ENCODE measurements around the gene REXO4.
A peak's percentile ranks its signal among the peaks of the same experiment; 100 is the strongest.

The REXO4 gene

DNA sequence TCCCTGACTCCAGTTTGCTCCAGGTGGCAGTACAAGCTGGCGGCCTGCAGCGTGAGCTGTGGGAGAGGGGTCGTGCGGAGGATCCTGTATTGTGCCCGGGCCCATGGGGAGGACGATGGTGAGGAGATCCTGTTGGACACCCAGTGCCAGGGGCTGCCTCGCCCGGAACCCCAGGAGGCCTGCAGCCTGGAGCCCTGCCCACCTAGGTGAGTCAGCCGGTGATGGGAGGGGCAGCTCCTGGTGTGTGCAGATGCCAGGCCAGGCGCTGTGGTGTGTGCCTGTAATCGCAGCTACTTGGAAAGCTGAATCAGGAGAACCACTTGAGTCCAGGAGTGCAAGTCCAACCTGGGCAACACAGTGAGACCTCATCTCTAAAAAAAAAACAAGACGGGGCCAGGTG lies 31.9 kb upstream of the REXO4 start:
- DNase-seq, result no peak

DNA sequence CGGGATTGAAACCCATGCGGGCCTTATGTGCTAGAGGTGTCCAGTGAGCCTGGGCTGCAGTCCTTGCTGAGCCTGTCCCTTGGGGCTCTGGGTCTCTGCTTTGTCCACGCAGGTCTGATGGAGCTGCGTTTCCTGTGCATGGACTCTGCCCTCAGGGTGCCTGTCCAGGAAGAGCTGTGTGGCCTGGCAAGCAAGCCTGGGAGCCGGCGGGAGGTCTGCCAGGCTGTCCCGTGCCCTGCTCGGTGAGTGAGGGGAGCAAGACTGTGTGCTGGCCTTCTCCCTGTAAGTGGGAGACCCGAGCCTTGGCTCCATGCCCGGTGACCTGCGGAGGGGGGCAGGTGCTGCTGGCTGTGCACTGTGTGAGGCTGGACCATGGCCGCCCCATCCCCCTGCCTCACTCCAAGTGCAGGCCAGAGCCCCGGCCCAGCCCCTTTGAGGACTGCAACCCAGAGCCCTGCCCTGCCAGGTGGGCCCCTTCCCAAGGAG lies 30.7 kb upstream of the REXO4 start:
- no peak for DNase-seq

DNA sequence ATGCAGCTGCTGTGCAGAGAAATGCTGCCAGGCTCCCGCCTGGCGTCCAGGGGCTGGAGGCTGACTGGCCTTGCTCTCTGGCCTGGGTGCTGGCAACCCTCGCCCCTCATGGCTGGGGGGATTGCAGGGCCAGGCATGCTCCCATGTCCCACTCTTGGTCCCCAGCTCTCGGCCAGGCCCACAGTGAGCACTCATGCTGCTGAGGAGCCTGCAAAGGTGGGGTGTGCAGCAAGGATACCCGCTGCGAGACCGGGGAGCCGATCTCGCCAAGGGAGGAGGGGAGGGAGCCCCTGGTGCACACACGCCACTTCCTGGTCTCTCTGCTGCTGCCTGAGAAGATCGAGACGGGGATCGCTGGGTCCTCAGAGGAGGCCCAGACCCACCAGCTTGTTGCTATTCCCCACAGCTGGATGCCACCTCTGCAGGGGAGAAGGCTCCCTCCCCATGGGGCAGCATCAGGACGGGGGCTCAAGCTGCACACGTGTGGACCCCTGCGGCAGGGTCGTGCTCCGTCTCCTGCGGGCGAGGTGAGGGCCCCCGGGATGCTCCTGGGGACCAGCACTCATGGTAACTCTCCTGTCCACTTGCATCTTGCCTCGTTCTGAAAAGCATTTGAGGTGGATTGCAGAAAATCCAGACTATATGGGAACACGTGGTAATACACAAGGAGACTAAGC lies 27.6 kb upstream of the REXO4 start:
- DNase-seq, result no peak

DNA sequence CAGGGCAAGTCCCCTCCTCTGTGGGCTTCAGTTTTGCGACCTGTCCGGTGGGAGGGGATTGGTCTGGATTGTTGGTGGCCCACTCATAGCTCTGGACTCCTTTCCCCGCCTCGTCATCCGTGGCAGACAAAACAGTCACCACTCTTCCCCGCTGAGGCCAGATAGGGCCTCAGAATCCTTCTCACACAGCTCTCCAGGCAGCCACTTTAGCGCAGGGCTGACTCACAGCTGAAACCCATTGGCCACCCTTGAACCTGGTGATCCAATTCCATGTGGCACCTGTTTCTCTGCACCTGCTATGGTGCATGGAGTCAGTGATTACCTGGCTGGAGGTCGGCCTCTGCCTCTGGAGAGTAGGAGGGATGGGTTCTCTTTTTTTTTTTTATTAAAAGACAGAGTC lies 26.2 kb upstream of the REXO4 start:
- DNase-seq, result no peak

DNA sequence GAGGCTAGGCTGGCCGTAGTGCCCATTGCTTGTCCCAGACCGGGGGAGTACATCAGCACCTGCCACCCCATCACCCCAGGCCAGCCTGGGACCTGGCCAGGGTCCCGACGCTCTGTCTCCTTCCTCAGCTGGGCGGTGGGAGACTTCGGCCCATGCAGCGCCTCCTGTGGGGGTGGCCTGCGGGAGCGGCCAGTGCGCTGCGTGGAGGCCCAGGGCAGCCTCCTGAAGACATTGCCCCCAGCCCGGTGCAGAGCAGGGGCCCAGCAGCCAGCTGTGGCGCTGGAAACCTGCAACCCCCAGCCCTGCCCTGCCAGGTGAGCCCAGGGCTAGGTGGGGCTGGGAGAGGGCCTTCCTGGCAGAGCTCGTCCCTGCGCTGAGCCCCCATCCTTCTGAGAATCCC lies 25.4 kb upstream of the REXO4 start:
- no peak for DNase-seq

DNA sequence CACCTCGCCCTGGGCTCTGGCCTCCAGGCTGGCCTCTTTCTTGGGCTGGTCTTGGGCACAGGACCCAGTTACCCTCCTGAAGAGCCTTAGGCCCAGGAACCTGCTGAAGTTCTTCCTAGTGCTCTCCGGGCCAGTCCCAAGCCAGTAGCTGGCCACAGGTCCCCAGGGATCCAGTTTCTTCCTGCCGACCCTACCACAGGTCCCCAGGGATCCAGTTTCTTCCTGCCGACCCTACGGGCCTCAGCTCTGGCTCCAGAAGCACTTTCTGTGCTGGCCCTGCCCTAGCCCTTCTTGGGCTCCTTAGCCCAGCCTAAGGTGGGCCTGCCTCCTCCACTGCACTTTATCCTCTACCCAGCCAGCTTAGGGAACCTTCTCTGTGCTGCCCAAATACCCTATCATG lies 23.8 kb upstream of the REXO4 start:
- no peak for DNase-seq

DNA sequence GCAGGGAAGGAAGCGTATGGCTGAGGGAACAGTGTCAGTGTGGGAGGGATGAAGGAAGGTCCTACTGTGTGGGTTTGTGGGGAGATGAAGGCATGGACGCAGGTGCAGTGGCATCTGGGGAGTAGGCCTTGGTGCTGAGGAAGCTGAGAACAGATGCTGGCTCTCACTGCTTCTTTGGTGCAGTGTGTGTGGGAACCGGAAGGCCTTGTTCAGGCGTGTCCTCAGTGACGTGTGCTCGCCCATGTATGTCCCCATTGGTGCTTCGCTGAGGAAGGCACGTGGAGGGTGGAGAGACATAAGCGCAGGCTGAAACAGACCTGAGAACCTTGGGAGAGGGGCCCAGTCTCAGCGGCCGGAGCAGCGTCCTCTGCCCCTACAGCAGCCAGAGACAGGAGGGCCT lies 23.1 kb upstream of the REXO4 start:
- no peak for DNase-seq

DNA sequence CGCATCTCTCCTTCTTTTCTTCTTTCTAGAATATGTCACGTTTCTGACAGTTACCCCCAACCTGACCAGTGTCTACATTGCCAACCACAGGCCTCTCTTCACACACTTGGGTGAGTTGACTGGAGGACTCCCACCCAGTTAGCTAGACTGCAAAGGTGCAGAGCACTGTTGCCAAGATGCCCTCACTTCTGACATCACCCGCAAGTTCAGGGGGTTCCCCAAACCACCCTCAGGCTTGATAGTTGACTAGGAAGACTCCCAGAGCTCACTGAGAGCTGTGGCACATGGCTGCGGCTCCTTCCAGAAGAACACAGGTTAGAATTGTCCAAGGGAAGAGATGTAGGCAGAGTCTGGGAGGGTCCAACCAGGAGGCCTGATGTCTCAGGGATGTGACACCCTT lies 21.5 kb upstream of the REXO4 start:
- no peak for DNase-seq

DNA sequence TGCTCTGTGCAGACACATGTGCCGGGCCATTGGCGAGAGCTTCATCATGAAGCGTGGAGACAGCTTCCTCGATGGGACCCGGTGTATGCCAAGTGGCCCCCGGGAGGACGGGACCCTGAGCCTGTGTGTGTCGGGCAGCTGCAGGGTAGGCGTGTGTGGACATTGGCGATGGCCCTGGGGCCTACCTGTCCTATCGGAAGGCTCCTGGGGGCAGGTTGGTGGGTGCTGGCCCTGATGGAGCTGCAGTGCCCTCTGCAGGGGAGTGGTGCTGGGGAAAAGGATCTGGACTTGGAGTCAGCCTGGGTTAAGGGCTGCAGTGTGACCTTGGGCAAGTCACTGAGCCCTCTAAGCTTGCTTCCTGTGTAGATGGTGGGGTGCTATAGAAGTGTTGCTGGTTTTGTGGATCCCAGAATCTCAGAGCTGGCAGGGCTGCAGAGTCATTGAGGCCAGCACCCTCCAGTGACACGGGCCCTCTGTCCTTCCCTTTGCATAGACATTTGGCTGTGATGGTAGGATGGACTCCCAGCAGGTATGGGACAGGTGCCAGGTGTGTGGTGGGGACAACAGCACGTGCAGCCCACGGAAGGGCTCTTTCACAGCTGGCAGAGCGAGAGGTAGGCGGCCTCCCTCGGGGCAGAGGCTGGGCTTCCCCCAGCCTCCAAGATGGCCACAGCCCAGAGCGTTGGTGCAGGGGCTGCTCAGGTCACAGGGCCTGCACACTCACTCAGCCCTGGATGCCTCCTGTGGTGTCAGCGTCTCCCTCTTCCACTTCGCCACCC lies 20.1 kb upstream of the REXO4 start:
- no peak for DNase-seq

DNA sequence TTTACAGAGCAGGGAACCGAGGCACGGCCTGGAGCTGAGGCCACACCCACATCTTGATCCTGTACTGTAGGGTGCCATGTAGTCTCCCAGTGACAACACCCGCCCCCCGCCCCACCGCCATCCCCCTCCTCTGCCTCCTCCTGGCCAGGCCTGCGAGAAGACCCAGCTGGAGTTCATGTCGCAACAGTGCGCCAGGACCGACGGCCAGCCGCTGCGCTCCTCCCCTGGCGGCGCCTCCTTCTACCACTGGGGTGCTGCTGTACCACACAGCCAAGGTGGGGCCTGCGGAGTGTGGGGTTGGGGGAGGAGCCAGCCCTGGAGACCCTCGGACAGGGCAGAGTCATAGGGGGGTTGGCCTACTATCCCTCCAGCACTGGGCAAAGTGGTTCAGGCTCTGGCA lies 18.9 kb upstream of the REXO4 start:
- DNase-seq, result no peak

DNA sequence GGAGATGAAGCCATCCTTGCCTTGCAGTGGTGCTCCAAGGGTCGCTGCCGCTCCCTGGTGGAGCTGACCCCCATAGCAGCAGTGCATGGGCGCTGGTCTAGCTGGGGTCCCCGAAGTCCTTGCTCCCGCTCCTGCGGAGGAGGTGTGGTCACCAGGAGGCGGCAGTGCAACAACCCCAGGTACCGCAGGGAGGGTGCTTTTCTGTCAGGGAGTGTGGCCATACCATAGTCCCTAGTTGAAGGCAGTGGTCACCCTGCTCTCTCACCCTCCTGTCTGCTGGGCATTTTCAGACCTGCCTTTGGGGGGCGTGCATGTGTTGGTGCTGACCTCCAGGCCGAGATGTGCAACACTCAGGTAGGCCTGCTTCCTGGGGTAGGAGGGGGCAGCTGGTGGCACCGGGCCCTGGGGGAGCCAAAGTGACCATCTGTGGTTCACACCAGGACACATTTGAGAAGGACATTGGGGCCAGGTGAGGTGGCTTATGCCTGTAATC lies 15.6 kb upstream of the REXO4 start:
- no peak for DNase-seq

DNA sequence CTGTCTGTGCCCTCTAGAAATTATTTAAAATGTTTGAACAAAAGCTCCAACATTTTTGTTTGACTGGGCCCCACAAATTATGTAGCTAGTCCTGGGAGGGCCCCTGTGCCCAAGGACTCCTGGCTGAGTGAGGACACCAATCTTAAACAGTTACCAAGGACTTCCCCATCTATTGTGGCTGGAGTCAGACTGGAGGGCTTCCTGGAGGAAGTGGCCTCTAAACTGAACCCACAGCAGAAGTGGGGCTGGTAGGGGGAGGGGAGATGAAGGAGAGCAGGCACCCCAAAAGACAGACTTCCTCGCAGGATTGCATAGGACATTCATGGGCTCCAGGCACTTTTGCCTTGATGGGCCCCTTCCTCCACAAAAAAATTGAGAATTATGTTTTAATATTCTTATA lies 12.4 kb upstream of the REXO4 start:
- no peak for DNase-seq

DNA sequence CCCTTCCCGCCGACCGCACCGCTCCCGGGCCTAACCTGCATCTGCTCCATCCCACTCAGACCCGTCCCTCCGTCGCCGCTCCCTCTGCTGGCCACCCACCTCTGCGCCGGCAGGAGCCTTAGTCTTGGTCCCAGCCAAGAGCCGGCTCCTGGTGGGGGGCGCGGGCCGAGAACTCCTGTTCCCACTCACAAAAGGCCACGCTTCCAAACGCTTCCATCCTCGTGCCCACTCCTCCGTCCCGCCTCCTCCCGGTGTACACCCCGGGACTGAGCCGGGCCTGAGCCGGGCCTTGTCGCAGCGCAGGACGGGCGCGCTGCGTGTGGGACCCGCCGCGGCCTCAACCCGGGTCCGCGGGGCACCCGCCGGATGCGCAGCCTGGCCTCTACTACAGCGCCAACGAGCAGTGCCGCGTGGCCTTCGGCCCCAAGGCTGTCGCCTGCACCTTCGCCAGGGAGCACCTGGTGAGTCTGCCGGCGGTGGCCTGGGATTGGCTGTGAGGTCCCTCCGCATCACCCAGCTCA lies 11.9 kb upstream of the REXO4 start:
- DNase-seq, result peak; percentile 8

DNA sequence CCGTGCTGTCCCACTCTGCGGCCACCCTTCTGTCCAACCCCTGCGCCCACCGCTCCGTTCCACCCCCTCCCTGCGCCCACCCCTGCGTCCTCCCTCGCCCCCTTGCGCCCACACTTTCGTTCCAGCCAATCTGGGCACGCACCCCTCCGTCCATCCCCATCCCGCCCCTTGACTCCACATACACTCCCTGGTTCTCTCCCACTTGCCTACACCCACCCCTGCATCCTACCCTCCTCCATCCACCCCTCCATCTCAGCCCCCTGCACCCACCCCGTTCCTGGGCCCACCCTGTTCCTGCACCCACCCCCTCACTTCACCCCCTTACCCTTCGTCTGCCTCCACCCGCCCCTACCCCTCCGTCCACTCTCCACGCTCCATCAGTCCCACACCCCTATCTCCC lies 11.4 kb upstream of the REXO4 start:
- DNase-seq, result no peak

DNA sequence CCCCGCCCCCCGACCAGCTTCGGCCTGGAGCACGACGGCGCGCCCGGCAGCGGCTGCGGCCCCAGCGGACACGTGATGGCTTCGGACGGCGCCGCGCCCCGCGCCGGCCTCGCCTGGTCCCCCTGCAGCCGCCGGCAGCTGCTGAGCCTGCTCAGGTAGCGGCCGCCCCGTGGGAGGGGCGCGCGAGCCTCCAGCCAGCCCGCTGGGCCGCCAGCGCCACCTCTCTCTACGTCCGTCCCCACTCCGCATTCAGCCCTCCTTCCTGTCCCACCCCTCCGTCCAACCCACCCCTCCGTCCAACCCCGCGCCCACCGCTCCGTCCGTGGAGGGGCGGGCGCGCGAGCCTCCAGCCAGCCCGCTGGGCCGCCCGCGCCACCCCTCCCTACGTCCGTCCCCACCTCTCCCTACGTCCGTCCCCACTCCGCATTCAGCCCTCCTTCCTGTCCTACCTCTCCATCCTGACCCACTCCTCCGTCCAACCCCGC lies 10.8 kb upstream of the REXO4 start:
- no peak for DNase-seq

DNA sequence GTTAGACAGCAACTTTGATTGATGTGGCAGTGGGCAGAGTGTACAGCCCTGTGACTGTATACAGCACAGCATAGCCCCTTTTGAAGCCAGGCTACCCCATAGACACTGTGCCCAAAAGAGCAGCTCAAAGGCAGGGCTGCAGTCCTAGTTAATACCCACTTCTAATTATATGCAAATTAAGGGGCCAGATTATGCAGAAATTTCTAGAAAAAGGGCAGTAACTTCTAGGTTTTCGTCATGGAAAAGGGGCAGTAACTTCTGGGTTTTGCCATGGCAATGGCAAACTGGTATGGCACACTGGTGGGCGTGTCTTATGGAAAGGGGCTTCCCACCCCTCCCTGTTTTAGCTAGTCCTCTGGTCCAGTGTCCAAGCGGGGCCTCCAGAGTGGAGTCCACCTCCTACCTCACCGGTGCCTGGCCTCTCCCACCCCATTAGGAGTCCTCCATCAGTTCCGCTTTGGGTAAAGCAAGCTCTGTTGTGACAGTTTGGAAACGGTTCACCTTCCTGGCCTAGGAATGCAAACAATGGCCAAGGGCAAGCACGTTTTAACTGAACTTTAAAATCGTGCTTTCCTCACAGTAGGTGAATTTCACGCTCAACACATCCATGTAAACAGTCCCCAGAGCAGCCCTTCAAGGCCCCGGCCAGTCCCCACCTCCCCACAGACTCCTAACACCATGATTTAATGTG lies 10.0 kb upstream of the REXO4 start:
- DNase-seq, result no peak

DNA sequence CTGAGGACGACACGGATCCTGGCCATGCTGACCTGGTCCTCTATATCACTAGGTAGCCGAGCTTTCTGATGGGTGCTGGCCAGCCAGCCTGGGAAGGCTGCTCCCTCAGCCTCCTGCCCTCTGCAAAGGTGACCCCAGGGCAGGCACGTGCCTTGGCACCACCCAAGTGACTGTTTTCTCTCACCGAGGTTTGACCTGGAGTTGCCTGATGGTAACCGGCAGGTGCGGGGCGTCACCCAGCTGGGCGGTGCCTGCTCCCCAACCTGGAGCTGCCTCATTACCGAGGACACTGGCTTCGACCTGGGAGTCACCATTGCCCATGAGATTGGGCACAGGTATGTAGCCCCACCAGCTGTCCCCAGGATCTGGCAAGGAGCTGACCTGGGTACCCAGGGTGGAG lies 8.2 kb upstream of the REXO4 start:
- DNase-seq, result no peak

DNA sequence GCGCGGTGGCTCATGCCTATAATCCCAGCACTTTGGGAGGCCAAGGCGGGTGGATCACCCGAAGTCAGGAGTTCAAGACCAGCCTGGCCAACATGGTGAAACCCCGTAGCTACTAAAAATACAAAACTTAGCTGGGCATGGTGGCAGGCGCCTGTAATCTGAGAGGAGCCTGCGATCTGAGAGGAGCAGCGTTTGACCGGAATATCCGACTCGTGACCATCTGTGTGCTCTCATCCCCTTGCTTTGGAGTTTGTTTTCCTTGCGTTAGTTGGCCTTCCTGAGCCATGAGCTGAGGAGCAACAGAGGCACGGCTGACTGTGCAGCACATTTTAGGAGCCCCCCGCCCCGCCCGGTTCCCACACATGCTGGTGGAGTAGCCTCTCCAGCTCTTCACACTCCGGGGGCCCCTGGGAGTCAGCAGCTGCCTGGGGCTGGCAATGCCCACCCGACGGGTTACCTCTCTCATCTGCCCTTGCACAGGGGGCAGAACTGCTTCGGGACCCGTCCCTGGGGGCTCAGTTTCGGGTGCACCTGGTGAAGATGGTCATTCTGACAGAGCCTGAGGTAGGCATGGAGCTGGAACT lies 7.3 kb upstream of the REXO4 start:
- no peak for DNase-seq

DNA sequence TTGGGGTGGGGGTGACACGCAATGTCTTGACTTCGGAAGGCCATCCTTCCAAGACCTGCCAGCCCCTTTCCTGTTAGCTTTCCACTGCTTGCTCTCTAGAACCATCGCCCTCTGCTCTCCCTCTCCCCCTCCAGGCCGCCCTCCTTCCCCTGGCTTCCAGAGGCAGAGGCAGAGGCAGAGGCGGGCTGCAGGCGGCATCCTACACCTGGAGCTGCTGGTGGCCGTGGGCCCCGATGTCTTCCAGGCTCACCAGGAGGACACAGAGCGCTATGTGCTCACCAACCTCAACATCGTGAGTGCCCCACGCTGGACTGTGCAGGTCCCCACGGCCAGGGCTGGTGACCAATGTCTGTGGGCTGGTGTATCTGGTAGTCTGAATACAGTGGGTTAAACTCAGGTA lies 6.4 kb upstream of the REXO4 start:
- DNase-seq, result no peak

DNA sequence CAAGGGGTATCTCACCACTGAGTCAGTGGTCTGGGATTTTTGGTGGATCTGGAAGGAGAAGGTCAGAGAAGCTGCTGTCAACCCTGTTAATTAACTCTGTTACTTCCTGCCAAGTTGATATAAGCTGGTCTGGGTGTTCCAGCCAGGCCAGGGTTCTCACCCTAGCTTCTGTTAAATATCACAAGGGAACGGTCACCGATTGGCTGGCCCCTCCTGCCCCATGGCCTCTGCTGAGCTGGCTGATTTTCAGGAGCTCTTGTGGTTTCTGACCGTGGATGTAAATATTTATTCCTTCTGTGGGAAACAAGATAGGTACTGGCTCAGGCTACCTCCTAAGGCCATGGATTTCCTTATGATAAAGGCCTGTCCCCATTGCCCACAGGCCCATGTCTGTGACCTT lies 5.4 kb upstream of the REXO4 start:
- no peak for DNase-seq

DNA sequence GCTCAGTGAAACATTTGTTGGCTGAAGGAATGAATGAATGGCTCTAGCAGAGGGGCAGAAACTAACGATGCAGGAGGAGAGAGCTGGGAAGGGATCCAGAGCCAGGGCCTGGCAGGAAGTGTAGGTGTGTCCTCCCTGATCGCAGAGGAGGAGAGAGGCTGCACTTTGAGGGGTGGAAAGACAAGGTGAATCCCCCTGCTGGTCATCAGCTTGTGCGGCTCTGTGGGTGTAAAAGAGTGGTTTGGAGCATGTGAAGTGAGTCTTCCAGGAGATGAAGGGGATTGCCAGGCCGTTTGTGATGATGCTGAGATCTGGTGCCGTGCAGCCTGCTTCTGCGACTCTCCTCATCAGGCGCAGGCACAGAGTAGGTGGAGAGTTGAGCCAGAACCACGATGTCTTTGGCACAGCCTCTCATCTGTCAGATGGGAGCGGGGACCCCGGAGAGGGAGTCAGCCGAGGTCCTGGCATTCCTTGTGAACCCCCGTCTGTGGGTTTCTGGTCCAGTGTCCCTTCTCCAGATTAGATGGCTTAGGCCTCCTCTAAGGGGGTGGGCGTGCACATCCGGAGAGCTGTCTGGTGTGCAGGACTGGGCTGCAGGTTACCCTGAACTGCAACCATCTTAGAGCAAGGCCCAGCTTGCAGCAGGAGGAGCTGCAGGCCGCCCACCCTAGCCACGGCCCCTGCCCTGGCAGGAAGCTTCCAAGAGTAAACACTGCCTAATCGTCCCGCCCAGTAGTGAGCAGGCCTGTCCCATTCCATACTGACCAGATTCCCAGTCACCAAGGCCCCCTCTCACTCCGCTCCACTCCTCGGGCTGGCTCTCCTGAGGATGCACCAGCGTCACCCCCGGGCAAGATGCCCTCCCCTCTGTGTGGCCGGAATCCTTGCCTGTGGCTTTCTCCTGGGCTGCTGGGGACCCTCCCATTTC lies 4.1 kb upstream of the REXO4 start, which contains the start of gene ADAMTS13:
TSS of gene ADAMTS13 (plus strand) at position 753 of the 928 bp plus-strand sequence. CDS start at position 830, 77 bp downstream.
- DNase-seq, result no peak

DNA sequence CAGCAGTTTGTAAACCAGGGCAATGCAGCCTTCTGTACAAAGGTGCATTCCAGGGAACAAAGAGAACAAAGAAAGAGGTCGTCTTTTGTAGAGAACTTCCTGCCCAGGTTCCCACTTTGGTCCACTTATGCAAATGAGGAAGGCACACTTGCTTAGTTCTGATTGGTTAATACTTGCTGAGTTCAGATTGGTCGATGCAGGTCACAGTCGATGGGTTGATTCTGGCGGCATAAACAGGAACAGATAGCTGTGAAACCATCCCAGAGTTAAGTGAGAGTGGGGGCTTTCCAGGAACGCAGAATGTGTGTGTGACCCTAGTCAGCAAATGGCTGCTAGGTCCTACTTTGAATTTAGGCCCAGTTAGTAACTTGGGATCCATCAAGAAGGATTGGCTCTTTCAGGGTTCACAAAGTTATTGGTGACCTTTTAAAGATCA lies 2.6 kb upstream of the REXO4 start:
- no peak for DNase-seq

All from fibroblast of upper back skin (primary cell).